ENCODE results near the gene TPP1. TPM values are rescaled to one million over a fixed set of nuclear protein-coding genes. Genes with fewer than 3 reads are reported as not detected.

TPP1 gene
- polyA plus RNA-seq, 1 experiment = 77.6 TPM

GRCh38 chr11:6608726-6609501 lies 10.3 kb downstream of the TPP1 start:
- POLR2A ChIA-PET = interaction anchor here (1.3 kb wide), 1 partner anchor 10 kb away, joined by 4 read pairs; the partner anchor contains the start of gene TPP1
- no peaks in the 10 kb centered on the region for H3K27me3 ChIP-seq (ENCODE audit: control insufficient read depth, insufficient read depth, low read length)
- peaks cover 30% of the 10 kb centered on the region for H3K36me3 ChIP-seq (ENCODE audit: control insufficient read depth, insufficient read depth, low read length)
- H3K4me3 ChIP-seq (ENCODE audit: low read depth, low read length) = no peak overlapping the region
- DNase-seq (ENCODE audit: low read depth) = no peak
- TF ChIP-seq CTCF (IDR thresholded peaks at IDR 0.05; ENCODE audit: insufficient read depth, low read depth, low read length) = no peak
- CTCF ChIA-PET = interaction anchor here (0.5 to 1.1 kb wide), 2 partner anchors 12 to 14 kb away, joined by 3 read pairs; no protein-coding TSS in a partner anchor

- no peak for DNase-seq (ENCODE audit: low read depth)
- POLR2A ChIA-PET = interaction anchor here (1.3 kb wide), 1 partner anchor 11 kb away, joined by 4 read pairs; the partner anchor contains the start of gene TPP1
- Histone ChIP-seq H3K27me3 (ENCODE audit: control insufficient read depth, insufficient read depth, low read length) (no peaks in the 10 kb centered on the region), H3K36me3 (ENCODE audit: control insufficient read depth, insufficient read depth, low read length) (peaks cover 30% of the 10 kb centered on the region), H3K4me3 (ENCODE audit: low read depth, low read length) (no peak overlapping the region)
- no peak for TF ChIP-seq CTCF (IDR thresholded peaks at IDR 0.05; ENCODE audit: insufficient read depth, low read depth, low read length)
- CTCF ChIA-PET = interaction anchor here (1.1 to 1.8 kb wide), 2 partner anchors 13 to 76 kb away, joined by 3 to 4 read pairs; partner anchors contain the start of gene MRPL17
Measured at GRCh38 chr11:6608011-6608410, 11.2 kb downstream of the TPP1 start.

- TF ChIP-seq CTCF (IDR thresholded peaks at IDR 0.05; ENCODE audit: insufficient read depth, low read depth, low read length) = no peak
- peaks cover 30% of the 10 kb centered on the region for H3K36me3 ChIP-seq (ENCODE audit: control insufficient read depth, insufficient read depth, low read length)
- CTCF ChIA-PET = interaction anchor here (0.9 to 1.8 kb wide), 6 partner anchors 12 to 76 kb away, joined by 3 to 5 read pairs (median 4); partner anchors contain the start of genes MRPL17 and TPP1
- POLR2A ChIA-PET = interaction anchor here (1.0 kb wide), 1 partner anchor 12 kb away, joined by 4 read pairs; the partner anchor contains the start of gene TPP1
- no peak for DNase-seq (ENCODE audit: low read depth)
- no peak overlapping the region for H3K4me3 ChIP-seq (ENCODE audit: low read depth, low read length)
- no peaks in the 10 kb centered on the region for H3K27me3 ChIP-seq (ENCODE audit: control insufficient read depth, insufficient read depth, low read length)
Measured at GRCh38 chr11:6607190-6607795, 11.9 kb downstream of the TPP1 start.

- no peak overlapping the region; the same call in 1 of the 2 replicates for H3K4me3 ChIP-seq (ENCODE audit: low read depth, low read length)
- ChIA-PET POLR2A (interaction anchor here (1.0 kb wide), 1 partner anchor 12 kb away, joined by 4 read pairs; the partner anchor contains the start of gene TPP1), CTCF (interaction anchor here (0.7 to 2.4 kb wide), 8 partner anchors 12 to 244 kb away, joined by 3 to 11 read pairs (median 4); partner anchors contain the start of genes MRPL17 and TPP1)
- peak; percentile 80 for DNase-seq (ENCODE audit: low read depth)
- TF ChIP-seq CTCF (IDR thresholded peaks at IDR 0.05; ENCODE audit: insufficient read depth, low read depth, low read length) = no peak
- H3K27me3 ChIP-seq (ENCODE audit: control insufficient read depth, insufficient read depth, low read length) = no peaks in the 10 kb centered on the region
- H3K36me3 ChIP-seq (ENCODE audit: control insufficient read depth, insufficient read depth, low read length) = peaks cover 32% of the 10 kb centered on the region
Measured at GRCh38 chr11:6606471-6607189, 12.6 kb downstream of the TPP1 start.
